ENCODE data around the gene CAMSAP3.

CAMSAP3 gene, protein sequence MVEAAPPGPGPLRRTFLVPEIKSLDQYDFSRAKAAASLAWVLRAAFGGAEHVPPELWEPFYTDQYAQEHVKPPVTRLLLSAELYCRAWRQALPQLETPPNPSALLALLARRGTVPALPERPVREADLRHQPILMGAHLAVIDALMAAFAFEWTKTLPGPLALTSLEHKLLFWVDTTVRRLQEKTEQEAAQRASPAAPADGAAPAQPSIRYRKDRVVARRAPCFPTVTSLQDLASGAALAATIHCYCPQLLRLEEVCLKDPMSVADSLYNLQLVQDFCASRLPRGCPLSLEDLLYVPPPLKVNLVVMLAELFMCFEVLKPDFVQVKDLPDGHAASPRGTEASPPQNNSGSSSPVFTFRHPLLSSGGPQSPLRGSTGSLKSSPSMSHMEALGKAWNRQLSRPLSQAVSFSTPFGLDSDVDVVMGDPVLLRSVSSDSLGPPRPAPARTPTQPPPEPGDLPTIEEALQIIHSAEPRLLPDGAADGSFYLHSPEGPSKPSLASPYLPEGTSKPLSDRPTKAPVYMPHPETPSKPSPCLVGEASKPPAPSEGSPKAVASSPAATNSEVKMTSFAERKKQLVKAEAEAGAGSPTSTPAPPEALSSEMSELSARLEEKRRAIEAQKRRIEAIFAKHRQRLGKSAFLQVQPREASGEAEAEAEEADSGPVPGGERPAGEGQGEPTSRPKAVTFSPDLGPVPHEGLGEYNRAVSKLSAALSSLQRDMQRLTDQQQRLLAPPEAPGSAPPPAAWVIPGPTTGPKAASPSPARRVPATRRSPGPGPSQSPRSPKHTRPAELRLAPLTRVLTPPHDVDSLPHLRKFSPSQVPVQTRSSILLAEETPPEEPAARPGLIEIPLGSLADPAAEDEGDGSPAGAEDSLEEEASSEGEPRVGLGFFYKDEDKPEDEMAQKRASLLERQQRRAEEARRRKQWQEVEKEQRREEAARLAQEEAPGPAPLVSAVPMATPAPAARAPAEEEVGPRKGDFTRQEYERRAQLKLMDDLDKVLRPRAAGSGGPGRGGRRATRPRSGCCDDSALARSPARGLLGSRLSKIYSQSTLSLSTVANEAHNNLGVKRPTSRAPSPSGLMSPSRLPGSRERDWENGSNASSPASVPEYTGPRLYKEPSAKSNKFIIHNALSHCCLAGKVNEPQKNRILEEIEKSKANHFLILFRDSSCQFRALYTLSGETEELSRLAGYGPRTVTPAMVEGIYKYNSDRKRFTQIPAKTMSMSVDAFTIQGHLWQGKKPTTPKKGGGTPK

GRCh38 chr19:7595466-7596133 lies at the start of gene CAMSAP3:
Gene CAMSAP3 (plus strand): TSS chr19:7595863. CDS start chr19:7596003, 140 bp downstream.
- DNase-seq: peak; percentile 3

DNA sequence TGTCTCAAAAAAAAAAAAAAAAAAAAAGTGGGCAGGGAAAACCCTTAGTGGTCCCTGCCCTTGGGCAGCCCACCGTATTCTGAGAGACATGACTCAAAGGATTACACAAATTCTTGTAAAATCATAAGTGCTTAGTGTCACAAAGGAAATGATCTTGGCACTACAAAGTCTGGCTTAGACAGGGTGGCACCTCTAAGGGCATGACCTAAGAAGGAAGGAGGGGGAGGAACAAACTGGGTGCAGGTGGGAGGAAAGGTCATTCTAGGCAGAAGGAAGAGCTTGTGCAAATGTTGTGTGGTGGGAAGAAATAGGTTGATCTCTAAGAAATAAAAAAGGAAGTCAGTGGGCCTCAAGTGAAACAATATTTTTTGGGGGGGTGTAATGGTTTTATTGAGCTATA lies 49.8 kb upstream of the CAMSAP3 start:
- peak; percentile 62 for DNase-seq

GRCh38 chr19:7547159-7547558 lies 48.5 kb upstream of the CAMSAP3 start:
- no peak for DNase-seq

- DNase-seq: no peak
Measured at GRCh38 chr19:7549429-7550148, 46.1 kb upstream of the CAMSAP3 start.

- DNase-seq: no peak
Measured at GRCh38 chr19:7550169-7550770, 45.4 kb upstream of the CAMSAP3 start.

DNA sequence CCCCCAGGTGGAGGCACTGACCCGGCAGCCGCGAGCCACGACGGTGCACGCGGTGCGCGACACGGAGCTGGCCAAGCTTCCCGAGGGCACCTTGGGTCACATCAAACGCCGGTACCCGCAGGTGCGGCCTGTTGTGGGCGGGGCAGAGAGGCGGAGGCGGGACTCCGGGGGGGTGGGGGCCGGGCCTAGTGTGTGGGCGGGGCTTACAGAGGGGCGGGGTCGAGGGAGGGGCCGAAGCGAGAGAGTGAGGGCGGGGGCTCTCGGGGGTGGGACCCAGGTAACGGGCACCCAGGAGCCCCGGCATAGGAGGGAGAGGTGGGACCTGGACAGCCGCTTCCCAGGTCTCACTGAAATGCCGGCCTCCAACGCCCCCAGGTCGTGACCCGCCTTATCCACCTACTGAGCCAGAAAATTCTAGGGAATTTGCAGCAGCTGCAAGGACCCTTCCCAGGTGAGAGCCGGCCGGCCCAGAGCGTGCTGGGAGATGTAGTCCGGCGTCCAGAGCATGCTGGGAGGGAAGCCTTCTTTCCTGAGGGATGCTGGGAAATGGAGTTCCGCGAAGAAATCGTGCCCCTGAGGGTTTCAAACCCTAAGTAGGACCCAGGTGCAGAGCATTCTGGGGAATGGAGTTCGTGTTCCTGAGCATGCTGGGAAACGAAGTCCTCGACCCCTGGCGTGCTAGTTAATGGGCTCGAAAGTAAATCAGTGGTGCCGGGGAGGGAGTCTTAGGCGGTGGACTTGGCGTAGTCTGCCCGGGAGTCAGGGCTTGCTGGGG lies 44.5 kb upstream of the CAMSAP3 start:
- DNase-seq: no peak

GRCh38 chr19:7552781-7553180 lies 42.9 kb upstream of the CAMSAP3 start:
- DNase-seq: no peak

DNA sequence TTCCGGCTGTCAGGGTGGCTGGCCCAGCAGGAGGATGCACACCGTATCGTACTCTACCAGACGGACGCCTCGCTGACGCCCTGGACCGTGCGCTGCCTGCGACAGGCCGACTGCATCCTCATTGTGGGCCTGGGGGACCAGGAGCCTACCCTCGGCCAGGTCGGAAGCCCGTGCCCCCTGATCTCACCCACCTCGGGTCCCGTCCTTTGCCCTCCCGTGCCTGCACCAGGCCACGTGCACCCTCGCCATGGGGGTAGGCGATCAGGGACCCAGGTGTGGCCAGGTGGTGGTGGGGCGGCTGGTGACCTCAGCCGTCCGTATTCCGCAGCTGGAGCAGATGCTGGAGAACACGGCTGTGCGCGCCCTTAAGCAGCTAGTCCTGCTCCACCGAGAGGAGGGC lies 41.1 kb upstream of the CAMSAP3 start:
- DNase-seq: no peak

DNA sequence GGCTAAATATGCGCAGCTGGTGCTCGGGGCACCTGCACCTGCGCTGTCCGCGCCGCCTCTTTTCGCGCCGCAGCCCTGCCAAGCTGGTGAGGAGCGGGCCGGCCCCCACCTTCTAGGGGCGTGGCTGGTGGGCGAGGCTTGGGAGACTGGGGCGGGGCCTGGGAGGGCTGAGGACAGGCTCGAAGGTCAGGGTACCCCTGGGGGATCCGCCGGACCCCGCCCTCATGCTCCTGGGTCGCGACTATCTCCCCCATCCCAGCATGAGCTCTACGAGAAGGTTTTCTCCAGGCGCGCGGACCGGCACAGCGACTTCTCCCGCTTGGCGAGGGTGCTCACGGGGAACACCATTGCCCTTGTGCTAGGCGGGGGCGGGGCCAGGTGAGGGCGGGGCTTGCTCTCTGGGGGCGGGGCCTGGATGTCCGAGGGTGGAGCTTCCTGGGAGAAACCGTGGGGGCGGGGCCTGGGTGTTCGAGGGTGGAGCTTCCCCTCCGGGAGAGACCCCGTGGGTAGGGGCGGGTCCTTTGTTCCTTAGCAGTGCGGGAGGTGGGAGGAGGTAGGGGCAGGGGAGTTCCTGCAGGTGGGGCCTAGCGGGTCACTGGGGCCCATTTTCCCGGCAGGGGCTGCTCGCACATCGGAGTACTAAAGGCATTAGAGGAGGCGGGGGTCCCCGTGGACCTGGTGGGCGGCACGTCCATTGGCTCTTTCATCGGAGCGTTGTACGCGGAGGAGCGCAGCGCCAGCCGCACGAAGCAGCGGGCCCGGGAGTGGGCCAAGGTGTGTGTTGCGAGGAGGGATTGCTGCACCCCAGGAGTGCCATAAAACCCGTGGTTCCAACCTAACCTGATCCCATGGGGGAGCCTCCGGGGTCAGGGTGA lies 40.4 kb upstream of the CAMSAP3 start:
- no peak for DNase-seq

- DNase-seq: no peak
Measured at GRCh38 chr19:7556696-7557315, 38.9 kb upstream of the CAMSAP3 start.

DNA sequence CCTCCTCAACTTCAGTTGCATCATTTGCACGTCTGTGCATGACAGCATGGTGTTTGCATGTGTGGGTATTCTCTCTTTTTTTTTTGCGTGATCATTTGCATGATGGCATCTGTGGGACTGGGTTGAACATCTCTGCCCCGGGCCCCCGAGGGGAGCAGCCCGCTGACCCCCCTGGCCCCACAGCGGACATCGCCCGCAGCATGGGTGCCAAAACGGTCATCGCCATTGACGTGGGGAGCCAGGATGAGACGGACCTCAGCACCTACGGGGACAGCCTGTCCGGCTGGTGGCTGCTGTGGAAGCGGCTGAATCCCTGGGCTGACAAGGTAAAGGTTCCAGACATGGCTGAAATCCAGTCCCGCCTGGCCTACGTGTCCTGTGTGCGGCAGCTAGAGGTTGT lies 37.0 kb upstream of the CAMSAP3 start:
- no peak for DNase-seq

- no peak for DNase-seq
Measured at GRCh38 chr19:7559102-7559501, 36.6 kb upstream of the CAMSAP3 start.

DNA sequence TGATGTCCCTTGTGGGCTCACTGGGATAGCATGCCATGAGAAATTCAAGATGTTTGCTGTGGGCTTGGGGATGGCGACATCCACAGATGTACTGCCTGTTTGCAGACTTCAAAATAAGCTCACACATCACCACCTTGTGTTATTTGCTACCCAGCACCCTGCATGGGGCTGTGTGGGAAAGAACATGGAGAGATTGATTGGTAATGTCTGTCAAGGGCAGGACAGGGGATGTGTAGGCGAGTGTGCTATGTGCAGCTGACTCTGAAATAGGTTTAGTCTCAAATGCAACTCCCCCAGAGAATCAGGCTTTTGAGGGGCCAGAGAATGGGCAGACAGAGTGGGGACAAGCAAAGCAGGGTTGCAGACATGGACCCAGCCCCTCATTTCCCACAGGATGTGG lies 35.4 kb upstream of the CAMSAP3 start:
- DNase-seq: no peak

DNA sequence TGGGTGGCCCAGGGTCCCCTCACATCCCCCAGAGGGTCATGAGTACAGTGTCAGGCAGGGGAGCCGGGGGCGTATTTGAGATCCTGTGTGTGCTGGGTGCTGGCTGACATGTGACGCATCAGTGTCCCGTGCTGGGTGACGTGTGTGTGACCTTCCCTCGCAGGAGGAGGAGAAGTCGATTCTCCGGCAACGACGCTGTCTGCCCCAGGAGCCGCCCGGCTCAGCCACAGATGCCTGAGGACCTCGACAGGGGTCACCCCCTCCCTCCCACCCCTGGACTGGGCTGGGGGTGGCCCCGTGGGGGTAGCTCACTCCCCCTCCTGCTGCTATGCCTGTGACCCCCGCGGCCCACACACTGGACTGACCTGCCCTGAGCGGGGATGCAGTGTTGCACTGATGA lies 34.3 kb upstream of the CAMSAP3 start:
- DNase-seq: no peak

GRCh38 chr19:7562646-7563393 lies 32.8 kb upstream of the CAMSAP3 start:
- no peak for DNase-seq

DNA sequence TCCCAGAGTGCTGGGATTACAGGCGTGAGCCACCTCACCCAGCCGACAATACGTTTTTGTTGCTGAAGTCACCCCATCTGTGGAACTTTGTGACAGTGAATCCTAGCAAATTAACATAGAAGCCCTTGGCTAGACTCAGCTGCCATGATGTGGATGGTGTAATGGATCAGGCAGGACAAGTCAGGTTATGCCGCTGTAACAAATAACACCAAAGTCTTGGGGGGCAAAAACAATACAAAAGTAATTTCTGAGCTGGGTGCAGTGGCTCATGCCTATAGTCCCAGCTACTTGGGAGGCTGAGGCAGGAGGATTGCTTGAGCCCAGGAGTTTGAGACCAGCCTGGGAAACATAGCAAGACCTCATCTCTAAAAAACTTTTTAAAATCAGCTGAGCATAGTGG lies 30.8 kb upstream of the CAMSAP3 start:
- DNase-seq: no peak

GRCh38 chr19:7565332-7565731 lies 30.3 kb upstream of the CAMSAP3 start:
- no peak for DNase-seq

GRCh38 chr19:7570761-7571160 lies 24.9 kb upstream of the CAMSAP3 start:
- no peak for DNase-seq

Data from suppressor macrophage treated with lipopolysaccharide for 4 hours (primary cell).